HEK293T (cell line): Measurements from ENCODE around the gene INO80.

Experiments used
- CTCF ChIA-PET: fragments of 350-600 bp; formaldehyde crosslinking; extraction: SDS; loops from one replicate; lab custom pipeline; 2021; ENCODE audit warnings: antibody characterized with exemption, inconsistent platforms; lab: Yijun Ruan, JAX
- POLR2A ChIA-PET: fragments of 350-600 bp; formaldehyde crosslinking; extraction: SDS; loops from one replicate; lab custom pipeline; 2020; ENCODE audit warnings: antibody characterized with exemption, inconsistent platforms; lab: Yijun Ruan, JAX
- DNase-seq: peaks from one replicate; pipeline ENCODE4 v3.0.0; 2012; ENCODE audit warnings: mixed read lengths; ENCODE audit errors: extremely low spot score
- ARNT ChIP-seq: fragments of 450-650 bp; IDR thresholded peaks from 2 replicates; pipeline ENCODE4 v1.6.1; 2017; ENCODE audit warnings: mild to moderate bottlenecking
- BHLHE40 ChIP-seq: fragments of 450-650 bp; IDR thresholded peaks from 2 replicates; pipeline ENCODE4 v1.6.1; 2016; ENCODE audit warnings: mild to moderate bottlenecking, moderate library complexity, borderline replicate concordance
- CTBP1 ChIP-seq: fragments of 450-650 bp; IDR thresholded peaks from 2 replicates; pipeline ENCODE4 v1.6.1; 2016; ENCODE audit warnings: borderline replicate concordance
- ELF4 ChIP-seq: fragments of 450-650 bp; IDR thresholded peaks from 2 replicates; pipeline ENCODE4 v1.6.1; 2017; ENCODE audit warnings: antibody characterized with exemption
- FOXA1 ChIP-seq: fragments of 450-650 bp; IDR thresholded peaks from 2 replicates; pipeline ENCODE4 v1.6.1; 2016; ENCODE audit warnings: mild to moderate bottlenecking
- FOXK2 ChIP-seq: fragments of 450-650 bp; IDR thresholded peaks from 2 replicates; pipeline ENCODE4 v1.6.1; 2016; ENCODE audit warnings: mild to moderate bottlenecking
- FOXM1 ChIP-seq: fragments of 450-650 bp; IDR thresholded peaks from 2 replicates; pipeline ENCODE4 v1.6.1; 2017; ENCODE audit warnings: mild to moderate bottlenecking, borderline replicate concordance
- HDGF ChIP-seq: fragments of 450-650 bp; IDR thresholded peaks from 2 replicates; pipeline ENCODE4 v1.6.1; 2017; ENCODE audit warnings: antibody characterized with exemption, borderline replicate concordance
- L3MBTL2 ChIP-seq: fragments of 450-650 bp; conservative IDR thresholded peaks from 2 replicates; pipeline ENCODE4 v1.6.1; 2016; ENCODE audit warnings: mild to moderate bottlenecking
- LEF1 ChIP-seq: fragments of 450-650 bp; IDR thresholded peaks from 2 replicates; pipeline ENCODE4 v1.6.1; 2017; ENCODE audit warnings: mild to moderate bottlenecking, borderline replicate concordance
- NFRKB ChIP-seq: fragments of 450-650 bp; IDR thresholded peaks from 2 replicates; pipeline ENCODE4 v1.6.1; 2016; ENCODE audit warnings: mild to moderate bottlenecking, moderate library complexity
- SP1 ChIP-seq: fragments of 450-650 bp; IDR thresholded peaks from 2 replicates; pipeline ENCODE4 v1.6.1; 2017
- SUZ12 ChIP-seq: fragments of 450-650 bp; IDR thresholded peaks from 2 replicates; pipeline ENCODE4 v1.6.1; 2016; ENCODE audit warnings: mild to moderate bottlenecking
- TARDBP ChIP-seq: fragments of 450-650 bp; IDR thresholded peaks from 2 replicates; pipeline ENCODE4 v1.6.1; 2016
- ZNF384 ChIP-seq: fragments of 450-650 bp; IDR thresholded peaks from 2 replicates; pipeline ENCODE4 v1.6.1; 2016
- TF ChIP-seq, protein P1 (sequence below): fragments of 450-650 bp; IDR thresholded peaks from 2 replicates; pipeline ENCODE4 v1.6.1; 2016

Gene INO80

DNA sequence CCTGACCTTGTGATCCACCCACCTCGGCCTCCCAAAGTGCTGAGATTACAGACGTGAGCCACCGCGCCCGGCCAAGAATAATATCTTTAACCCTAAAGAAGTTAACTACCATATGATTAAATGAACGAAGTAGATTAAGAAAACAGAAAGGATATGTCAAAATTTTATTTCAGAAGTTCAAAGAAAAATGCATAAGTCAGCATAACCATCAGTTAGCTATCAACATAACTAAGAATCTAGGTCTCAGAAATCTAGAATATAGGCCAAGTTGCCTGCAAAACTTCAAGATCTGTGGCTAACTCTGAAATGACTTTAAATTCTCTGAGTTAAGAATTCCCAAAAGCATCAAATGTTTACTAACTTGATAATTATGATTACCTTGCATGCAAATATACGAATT, 38.0 kb downstream of the INO80 start:
- ChIA-PET CTCF (no interaction called here), POLR2A (no interaction called here)
- TF ChIP-seq FOXK2 (no peak), LEF1 (no peak), FOXA1 (no peak), ELF4 (no peak), CTBP1 (no peak), SP1 (no peak), TARDBP (no peak), ARNT (no peak), NFRKB (no peak), L3MBTL2 (no peak)
- DNase-seq, result no peak

DNA sequence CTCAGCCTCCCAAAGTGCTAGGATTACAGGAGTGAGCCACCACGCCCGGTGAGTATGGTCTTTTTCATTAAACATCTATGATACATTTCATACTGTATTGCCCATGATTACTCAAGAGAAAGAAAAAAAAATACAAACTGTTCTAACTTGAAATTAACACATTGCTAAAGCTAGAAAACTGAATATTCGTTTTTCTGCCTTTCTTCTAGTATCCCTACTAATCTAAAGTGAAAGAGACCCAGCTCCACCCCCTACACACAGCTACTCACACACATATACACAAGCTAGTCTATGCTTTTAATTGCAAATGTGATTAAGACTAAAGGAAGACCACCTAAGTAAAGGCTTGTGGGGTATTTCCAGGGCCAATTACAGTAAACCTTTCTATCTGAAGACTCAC, 43.1 kb downstream of the INO80 start:
- ChIA-PET CTCF (no interaction called here), POLR2A (no interaction called here)
- no peak for DNase-seq
- TF ChIP-seq FOXM1 (no peak), TARDBP (no peak), FOXK2 (no peak), HDGF (no peak), LEF1 (no peak), FOXA1 (no peak), SUZ12 (no peak), NFRKB (no peak), BHLHE40 (no peak), ZNF384 (no peak), SP1 (no peak), ARNT (no peak), L3MBTL2 (no peak), CTBP1 (no peak), ELF4 (no peak)
- TF ChIP-seq, protein P1, sequence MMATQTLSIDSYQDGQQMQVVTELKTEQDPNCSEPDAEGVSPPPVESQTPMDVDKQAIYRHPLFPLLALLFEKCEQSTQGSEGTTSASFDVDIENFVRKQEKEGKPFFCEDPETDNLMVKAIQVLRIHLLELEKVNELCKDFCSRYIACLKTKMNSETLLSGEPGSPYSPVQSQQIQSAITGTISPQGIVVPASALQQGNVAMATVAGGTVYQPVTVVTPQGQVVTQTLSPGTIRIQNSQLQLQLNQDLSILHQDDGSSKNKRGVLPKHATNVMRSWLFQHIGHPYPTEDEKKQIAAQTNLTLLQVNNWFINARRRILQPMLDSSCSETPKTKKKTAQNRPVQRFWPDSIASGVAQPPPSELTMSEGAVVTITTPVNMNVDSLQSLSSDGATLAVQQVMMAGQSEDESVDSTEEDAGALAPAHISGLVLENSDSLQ, result no peak

DNA sequence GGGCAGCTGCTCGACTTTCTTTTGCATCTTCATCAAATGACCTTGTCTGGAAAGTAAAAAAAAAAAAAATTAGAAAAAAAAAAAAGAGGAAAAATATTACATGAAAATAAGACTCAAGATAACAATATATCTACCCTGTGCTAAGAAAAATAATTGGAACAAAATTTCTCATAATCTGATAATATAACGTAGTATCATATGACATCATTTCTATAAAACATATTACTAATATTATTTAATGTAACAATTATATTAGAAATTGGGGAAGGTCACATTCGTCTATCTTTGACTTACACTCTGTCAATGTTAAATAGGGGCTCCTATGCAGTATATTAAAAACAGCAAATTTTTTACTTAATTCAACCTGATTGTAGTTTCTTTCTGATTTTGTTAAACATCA, 44.1 kb downstream of the INO80 start:
- DNase-seq, result no peak
- ChIA-PET CTCF (interaction anchor here (0.6 kb wide), 1 partner anchor 73 kb away, joined by 3 read pairs; no protein-coding TSS in a partner anchor), POLR2A (no interaction called here)
- TF ChIP-seq ARNT, result no peak
- TF ChIP-seq L3MBTL2, result no peak
- TF ChIP-seq, protein P1, result no peak
- TF ChIP-seq ZNF384, result no peak

DNA sequence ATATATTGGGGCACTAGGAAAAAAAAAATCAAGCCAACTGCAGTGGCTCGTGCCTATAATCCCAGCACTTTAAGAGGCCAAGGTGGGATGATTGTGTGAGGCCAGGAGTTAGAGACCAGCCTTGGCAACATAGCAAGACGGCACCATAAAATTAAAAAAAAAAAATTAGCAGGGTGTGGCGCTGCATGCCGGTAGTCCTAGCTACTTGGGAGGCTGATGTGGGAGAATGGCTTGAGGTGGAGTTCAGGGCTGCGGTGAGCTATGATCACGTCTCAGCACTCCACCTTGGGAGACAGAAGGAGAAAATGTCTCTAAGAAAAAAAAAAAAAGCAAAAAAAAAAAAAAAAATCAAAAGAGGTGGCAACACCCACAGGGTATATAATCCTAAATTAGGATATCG, 49.6 kb downstream of the INO80 start:
- CTCF ChIA-PET, result no interaction called here
- DNase-seq, result no peak
- TF ChIP-seq NFRKB (no peak), BHLHE40 (no peak), FOXM1 (no peak), SP1 (no peak), HDGF (no peak), FOXK2 (no peak), L3MBTL2 (no peak), ARNT (no peak), CTBP1 (no peak), TARDBP (no peak), FOXA1 (no peak), SUZ12 (no peak), ELF4 (no peak), LEF1 (no peak), ZNF384 (no peak)
- TF ChIP-seq, protein P1, result no peak
- POLR2A ChIA-PET, result interaction anchor here (1.2 kb wide), 1 partner anchor 50 kb away, joined by 4 read pairs; the partner anchor contains the start of gene INO80

DNA sequence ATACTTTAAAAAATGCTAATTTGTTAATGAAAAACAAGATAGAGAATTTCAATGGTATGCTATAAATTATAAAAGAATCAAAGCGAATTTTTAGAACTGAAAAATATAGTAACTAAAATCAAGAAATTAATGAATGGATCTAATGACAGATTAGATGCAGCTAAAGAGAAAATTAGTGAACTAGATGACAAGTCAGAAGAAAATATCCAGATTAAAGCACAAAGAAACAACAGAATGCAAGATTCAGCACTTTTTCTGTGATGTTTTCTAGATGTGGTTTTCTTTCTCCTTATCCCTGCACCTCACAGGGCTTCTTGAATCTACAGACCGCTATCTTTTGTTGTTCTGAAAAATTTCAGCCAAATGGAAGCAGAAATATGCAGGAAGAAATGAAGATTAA, 54.4 kb downstream of the INO80 start:
- ChIA-PET CTCF (no interaction called here), POLR2A (no interaction called here)
- TF ChIP-seq ARNT (no peak), NFRKB (no peak), LEF1 (no peak), L3MBTL2 (no peak), BHLHE40 (no peak), CTBP1 (no peak), FOXK2 (no peak), TARDBP (no peak), ZNF384 (no peak), HDGF (no peak), FOXA1 (no peak), ELF4 (no peak), SP1 (no peak), SUZ12 (no peak), FOXM1 (no peak)
- TF ChIP-seq, protein P1, result no peak
- DNase-seq, result no peak

DNA sequence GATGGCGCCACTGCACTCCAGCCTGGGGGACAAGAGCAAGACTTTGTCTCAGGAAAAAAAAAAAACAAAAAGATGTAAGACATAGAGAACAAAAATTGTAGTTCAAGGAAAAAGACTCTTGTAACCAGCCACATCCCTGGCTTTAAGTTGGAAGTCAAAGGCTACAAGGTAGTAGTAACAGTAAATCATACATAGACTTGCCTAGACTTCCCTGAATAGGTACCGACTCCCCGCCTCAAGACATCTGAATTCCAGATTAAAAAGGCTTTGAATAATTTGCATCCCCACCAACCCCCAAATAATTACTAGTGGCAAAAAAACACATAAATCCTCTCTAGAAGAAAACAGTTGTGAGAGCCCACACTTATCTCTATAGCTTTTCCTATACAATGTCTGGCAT, 55.6 kb downstream of the INO80 start:
- CTCF ChIA-PET, result no interaction called here
- POLR2A ChIA-PET, result no interaction called here
- no peak for DNase-seq
- no peak for TF ChIP-seq FOXA1
- TF ChIP-seq NFRKB, result no peak
